Activated CD4-positive, alpha-beta memory T cell treated with anti-CD3 and anti-CD28 coated beads, Interleukin-2, amount 10 ng/mL, durations not matched to agents 7 days and 5 days (primary cell): Measurements from ENCODE around the gene AKAP7. TPM values are rescaled to one million over a fixed set of nuclear protein-coding genes. Genes with fewer than 3 reads are reported as not detected.

Source experiments
- CTCF ChIA-PET: fragments of 350-600 bp; sonication (Branson Sonifier 250); formaldehyde crosslinking; loops from one replicate; lab custom pipeline; 2021; ENCODE audit warnings: antibody characterized with exemption, inconsistent platforms; lab: Charles Lee
- POLR2A ChIA-PET: fragments of 350-600 bp; sonication (Branson Sonifier 250); formaldehyde crosslinking; loops from one replicate; lab custom pipeline; 2021; ENCODE audit warnings: antibody characterized with exemption; lab: Charles Lee
- DNase-seq: peaks from one replicate; pipeline ENCODE4 v3.0.0-alpha.2; 2020
- H3K27ac Mint-ChIP-seq: one replicate; pipeline ENCODE4 v1.8.0; 2021; ENCODE audit warnings: mild to moderate bottlenecking, mixed read lengths
- H3K27me3 Mint-ChIP-seq: one replicate; pipeline ENCODE4 v1.8.0; 2021; ENCODE audit warnings: mixed read lengths
- H3K36me3 Mint-ChIP-seq: one replicate; pipeline ENCODE4 v1.8.0; 2021; ENCODE audit warnings: low read depth, mixed read lengths
- H3K4me1 Mint-ChIP-seq: one replicate; pipeline ENCODE4 v1.8.0; 2021; ENCODE audit warnings: mixed read lengths
- H3K4me3 Mint-ChIP-seq: one replicate; pipeline ENCODE4 v1.8.0; 2021; ENCODE audit warnings: mild to moderate bottlenecking, mixed read lengths
- H3K9me3 Mint-ChIP-seq: one replicate; pipeline ENCODE4 v1.8.0; 2021; ENCODE audit warnings: mixed read lengths
- total RNA-seq, 2 experiments: library from RNA; stranded (reverse); gene quantifications; one replicate each; pipeline ENCODE4 v1.2.3, GENCODE V29; 2021

The AKAP7 gene
- total RNA-seq, 2 experiments from 2014 or later: 7.2 to 8.4 TPM

- no peak overlapping the region for H3K4me3 Mint-ChIP-seq
- ChIA-PET CTCF (no interaction called here), POLR2A (no interaction called here)
- peaks cover 2% of the 10 kb centered on the region for H3K9me3 Mint-ChIP-seq
- H3K27ac Mint-ChIP-seq: no peak overlapping the region
- no peaks in the 10 kb centered on the region for H3K36me3 Mint-ChIP-seq
- no peaks in the 10 kb centered on the region for H3K27me3 Mint-ChIP-seq
- DNase-seq: no peak
- H3K4me1 Mint-ChIP-seq: no peaks in the 10 kb centered on the region
Observed at GRCh38 chr6:131143319-131143718, 8.1 kb downstream of the AKAP7 start.

- no peak overlapping the region for H3K4me3 Mint-ChIP-seq
- H3K9me3 Mint-ChIP-seq: peaks cover 2% of the 10 kb centered on the region
- POLR2A ChIA-PET: interaction anchor here (0.8 kb wide), 1 partner anchor 840 kb away, joined by 3 read pairs; no protein-coding TSS in a partner anchor
- CTCF ChIA-PET: no interaction called here
- DNase-seq: no peak
- H3K4me1 Mint-ChIP-seq: no peaks in the 10 kb centered on the region
- no peaks in the 10 kb centered on the region for H3K36me3 Mint-ChIP-seq
- no peaks in the 10 kb centered on the region for H3K27me3 Mint-ChIP-seq
- no peak overlapping the region for H3K27ac Mint-ChIP-seq
Observed at GRCh38 chr6:131146865-131147264, 11.6 kb downstream of the AKAP7 start.

- Mint-ChIP-seq H3K4me1 (no peaks in the 10 kb centered on the region), H3K9me3 (no peaks in the 10 kb centered on the region)
- CTCF ChIA-PET: interaction anchor here (0.5 to 1.1 kb wide), 2 partner anchors 43 to 113 kb away, joined by 3 read pairs; no protein-coding TSS in a partner anchor
Observed at GRCh38 chr6:131156411-131156810, 21.1 kb downstream of the AKAP7 start.

GRCh38 chr6:131159578-131159977 lies 24.3 kb downstream of the AKAP7 start:
- Mint-ChIP-seq H3K9me3 (no peaks in the 10 kb centered on the region), H3K27me3 (no peaks in the 10 kb centered on the region), H3K36me3 (no peaks in the 10 kb centered on the region), H3K4me3 (no peak overlapping the region), H3K4me1 (no peaks in the 10 kb centered on the region), H3K27ac (no peak overlapping the region)
- DNase-seq: no peak
- CTCF ChIA-PET: no interaction called here
- POLR2A ChIA-PET: no interaction called here

More at GRCh38 chr6:131156411-131156810, 21.1 kb downstream of the AKAP7 start:
- no peak for DNase-seq
- Mint-ChIP-seq H3K4me3 (no peak overlapping the region), H3K36me3 (no peaks in the 10 kb centered on the region), H3K27me3 (no peaks in the 10 kb centered on the region), H3K27ac (no peak overlapping the region)
- POLR2A ChIA-PET: no interaction called here

- no peaks in the 10 kb centered on the region for H3K36me3 Mint-ChIP-seq
- H3K9me3 Mint-ChIP-seq: no peaks in the 10 kb centered on the region
- ChIA-PET CTCF (no interaction called here), POLR2A (no interaction called here)
- no peak overlapping the region for H3K4me3 Mint-ChIP-seq
- DNase-seq: no peak
- no peak overlapping the region for H3K27ac Mint-ChIP-seq
- no peaks in the 10 kb centered on the region for H3K27me3 Mint-ChIP-seq
- no peaks in the 10 kb centered on the region for H3K4me1 Mint-ChIP-seq
Observed at GRCh38 chr6:131160254-131160758, 25.0 kb downstream of the AKAP7 start.

GRCh38 chr6:131161987-131162386 lies 26.7 kb downstream of the AKAP7 start:
- H3K4me3 Mint-ChIP-seq: no peak overlapping the region
- no peaks in the 10 kb centered on the region for H3K36me3 Mint-ChIP-seq

GRCh38 chr6:131163886-131164285 lies 28.6 kb downstream of the AKAP7 start:
- H3K4me3 Mint-ChIP-seq: no peak overlapping the region
- no peak overlapping the region for H3K27ac Mint-ChIP-seq
- CTCF ChIA-PET: no interaction called here
- no peak for DNase-seq
- H3K27me3 Mint-ChIP-seq: no peaks in the 10 kb centered on the region
- POLR2A ChIA-PET: no interaction called here
- H3K9me3 Mint-ChIP-seq: no peaks in the 10 kb centered on the region
- H3K36me3 Mint-ChIP-seq: no peaks in the 10 kb centered on the region
- H3K4me1 Mint-ChIP-seq: no peaks in the 10 kb centered on the region

More at GRCh38 chr6:131161987-131162386, 26.7 kb downstream of the AKAP7 start:
- POLR2A ChIA-PET: no interaction called here
- H3K9me3 Mint-ChIP-seq: no peaks in the 10 kb centered on the region
- CTCF ChIA-PET: interaction anchor here (1.4 kb wide), 1 partner anchor 372 kb away, joined by 10 read pairs; no protein-coding TSS in a partner anchor
- no peak overlapping the region for H3K27ac Mint-ChIP-seq
- no peaks in the 10 kb centered on the region for H3K27me3 Mint-ChIP-seq
- no peaks in the 10 kb centered on the region for H3K4me1 Mint-ChIP-seq
- DNase-seq: no peak

- H3K36me3 Mint-ChIP-seq: no peaks in the 10 kb centered on the region
- POLR2A ChIA-PET: no interaction called here
- H3K27ac Mint-ChIP-seq: no peak overlapping the region
- H3K4me1 Mint-ChIP-seq: no peaks in the 10 kb centered on the region
- CTCF ChIA-PET: no interaction called here
- no peak overlapping the region for H3K4me3 Mint-ChIP-seq
- no peak for DNase-seq
- H3K9me3 Mint-ChIP-seq: no peaks in the 10 kb centered on the region
- H3K27me3 Mint-ChIP-seq: no peaks in the 10 kb centered on the region
Observed at GRCh38 chr6:131164506-131164905, 29.2 kb downstream of the AKAP7 start.

- POLR2A ChIA-PET: no interaction called here
- no peaks in the 10 kb centered on the region for H3K9me3 Mint-ChIP-seq
- H3K36me3 Mint-ChIP-seq: no peaks in the 10 kb centered on the region
- no peaks in the 10 kb centered on the region for H3K27me3 Mint-ChIP-seq
- no peak overlapping the region for H3K27ac Mint-ChIP-seq
- CTCF ChIA-PET: interaction anchor here (2.0 kb wide), 1 partner anchor 283 kb away, joined by 10 read pairs; no protein-coding TSS in a partner anchor
- no peak for DNase-seq
- H3K4me1 Mint-ChIP-seq: no peaks in the 10 kb centered on the region
- no peak overlapping the region for H3K4me3 Mint-ChIP-seq
Observed at GRCh38 chr6:131167773-131168172, 32.5 kb downstream of the AKAP7 start.

GRCh38 chr6:131169613-131170012 lies 34.3 kb downstream of the AKAP7 start:
- Mint-ChIP-seq H3K9me3 (no peaks in the 10 kb centered on the region), H3K36me3 (no peaks in the 10 kb centered on the region), H3K27me3 (no peaks in the 10 kb centered on the region), H3K4me1 (no peaks in the 10 kb centered on the region), H3K27ac (no peak overlapping the region), H3K4me3 (no peak overlapping the region)
- no peak for DNase-seq
- ChIA-PET POLR2A (no interaction called here), CTCF (interaction anchor here (0.5 kb wide), 1 partner anchor 414 kb away, joined by 3 read pairs; no protein-coding TSS in a partner anchor)

- CTCF ChIA-PET: interaction anchor here (0.9 kb wide), 1 partner anchor 8 kb away, joined by 3 read pairs; no protein-coding TSS in a partner anchor
- Mint-ChIP-seq H3K9me3 (no peaks in the 10 kb centered on the region), H3K4me3 (no peak overlapping the region), H3K27me3 (no peaks in the 10 kb centered on the region), H3K36me3 (no peaks in the 10 kb centered on the region), H3K4me1 (no peaks in the 10 kb centered on the region), H3K27ac (no peak overlapping the region)
- POLR2A ChIA-PET: no interaction called here
- DNase-seq: no peak
Observed at GRCh38 chr6:131172222-131172621, 37.0 kb downstream of the AKAP7 start.

GRCh38 chr6:131173680-131174079 lies 38.4 kb downstream of the AKAP7 start:
- H3K27ac Mint-ChIP-seq: no peak overlapping the region
- CTCF ChIA-PET: interaction anchor here (0.9 to 1.7 kb wide), 3 partner anchors 9 to 360 kb away, joined by 3 read pairs; no protein-coding TSS in a partner anchor
- DNase-seq: no peak
- no peaks in the 10 kb centered on the region for H3K27me3 Mint-ChIP-seq
- H3K4me1 Mint-ChIP-seq: no peaks in the 10 kb centered on the region
- POLR2A ChIA-PET: no interaction called here
- H3K36me3 Mint-ChIP-seq: no peaks in the 10 kb centered on the region
- no peak overlapping the region for H3K4me3 Mint-ChIP-seq
- no peaks in the 10 kb centered on the region for H3K9me3 Mint-ChIP-seq

GRCh38 chr6:131175564-131175963 lies 40.3 kb downstream of the AKAP7 start:
- no peak for DNase-seq
- Mint-ChIP-seq H3K36me3 (no peaks in the 10 kb centered on the region), H3K9me3 (no peaks in the 10 kb centered on the region), H3K27me3 (no peaks in the 10 kb centered on the region), H3K4me1 (no peaks in the 10 kb centered on the region), H3K4me3 (no peak overlapping the region), H3K27ac (no peak overlapping the region)
- ChIA-PET CTCF (interaction anchor here (1.6 kb wide), 1 partner anchor 358 kb away, joined by 3 read pairs; no protein-coding TSS in a partner anchor), POLR2A (no interaction called here)

GRCh38 chr6:131177996-131178395 lies 42.7 kb downstream of the AKAP7 start:
- Mint-ChIP-seq H3K9me3 (no peaks in the 10 kb centered on the region), H3K4me1 (peaks cover 1% of the 10 kb centered on the region), H3K36me3 (no peaks in the 10 kb centered on the region)

More at GRCh38 chr6:131177996-131178395, 42.7 kb downstream of the AKAP7 start:
- ChIA-PET POLR2A (no interaction called here), CTCF (no interaction called here)
- H3K4me3 Mint-ChIP-seq: no peak overlapping the region
- DNase-seq: no peak
- H3K27ac Mint-ChIP-seq: no peak overlapping the region
- H3K27me3 Mint-ChIP-seq: no peaks in the 10 kb centered on the region
